NCI-H2171 treated with DMSO at 0.1 percent for 48 hours (cell line): ENCODE data around the gene CHCHD3.

ENCODE experiments used
- DNase-seq: peaks from one replicate; lab custom pipeline; 2025; lab: John Stamatoyannopoulos, UW

CHCHD3 gene

GRCh38 chr7:132773527-132773956 lies 308.3 kb downstream of the CHCHD3 start:
- peak; percentile 2 for DNase-seq

- no peak for DNase-seq
Observed at GRCh38 chr7:132771301-132771730, 310.6 kb downstream of the CHCHD3 start.

GRCh38 chr7:132770055-132770454 lies 311.8 kb downstream of the CHCHD3 start:
- no peak for DNase-seq

GRCh38 chr7:132769280-132769679 lies 312.6 kb downstream of the CHCHD3 start:
- DNase-seq = no peak

DNA sequence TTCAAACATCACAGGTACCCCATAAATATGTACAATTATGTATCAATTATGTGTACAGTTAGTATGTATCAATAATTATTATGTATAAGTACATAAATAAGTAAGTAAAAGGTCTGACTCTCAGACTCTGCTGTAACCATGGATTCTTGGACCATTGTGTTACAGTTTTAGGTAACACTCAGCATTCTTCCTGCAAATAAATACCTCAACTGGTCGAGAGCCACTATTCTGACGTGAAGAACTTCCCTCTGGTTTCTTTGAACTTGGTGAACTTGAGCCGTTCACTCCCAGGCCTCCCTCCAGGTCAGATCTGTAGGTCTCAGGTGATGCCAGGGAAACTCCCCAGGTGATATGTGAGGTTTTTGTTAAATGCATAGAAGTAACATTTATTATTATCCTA lies 313.8 kb downstream of the CHCHD3 start:
- DNase-seq = no peak

- DNase-seq = no peak
Observed at GRCh38 chr7:132767378-132767777, 314.5 kb downstream of the CHCHD3 start.

DNA sequence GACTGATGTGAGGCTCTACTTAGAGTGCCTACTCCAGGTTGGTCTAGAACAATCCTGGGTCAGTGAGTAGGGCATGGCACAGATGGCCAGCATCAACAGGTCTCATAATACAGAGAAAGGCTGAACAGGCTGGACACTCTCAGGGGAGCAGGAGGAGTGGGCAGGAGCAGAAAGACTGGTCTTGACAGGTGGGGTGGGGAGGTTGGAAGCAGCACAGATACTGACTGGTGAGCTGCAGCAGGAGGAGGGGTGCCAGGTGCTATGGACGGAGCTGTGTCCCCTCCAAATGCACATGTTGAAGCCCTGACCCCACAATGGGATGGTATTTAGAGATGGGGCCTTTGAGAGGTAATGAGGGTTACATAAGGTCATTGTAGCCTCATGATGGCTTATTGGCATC lies 315.2 kb downstream of the CHCHD3 start:
- no peak for DNase-seq

GRCh38 chr7:132765861-132766260 lies 316.0 kb downstream of the CHCHD3 start:
- no peak for DNase-seq

DNA sequence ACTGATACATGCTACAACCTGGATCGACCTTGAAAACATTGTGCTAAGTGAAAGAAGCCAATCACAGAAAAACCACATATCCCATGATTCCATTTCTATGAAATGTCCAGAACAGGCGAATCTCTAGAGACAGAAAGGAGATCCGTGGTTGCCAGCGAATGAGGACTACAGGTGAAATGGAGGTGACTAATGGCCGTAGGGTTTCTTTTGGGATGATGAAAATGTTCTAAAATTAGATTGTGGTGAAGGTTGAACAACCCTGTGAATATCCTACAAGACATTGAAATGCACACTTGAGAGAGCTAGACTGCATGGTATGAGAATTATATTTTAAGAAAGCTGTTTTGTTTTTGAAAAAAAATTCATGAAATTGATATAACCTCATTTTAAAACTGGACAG lies 317.1 kb downstream of the CHCHD3 start:
- no peak for DNase-seq

DNA sequence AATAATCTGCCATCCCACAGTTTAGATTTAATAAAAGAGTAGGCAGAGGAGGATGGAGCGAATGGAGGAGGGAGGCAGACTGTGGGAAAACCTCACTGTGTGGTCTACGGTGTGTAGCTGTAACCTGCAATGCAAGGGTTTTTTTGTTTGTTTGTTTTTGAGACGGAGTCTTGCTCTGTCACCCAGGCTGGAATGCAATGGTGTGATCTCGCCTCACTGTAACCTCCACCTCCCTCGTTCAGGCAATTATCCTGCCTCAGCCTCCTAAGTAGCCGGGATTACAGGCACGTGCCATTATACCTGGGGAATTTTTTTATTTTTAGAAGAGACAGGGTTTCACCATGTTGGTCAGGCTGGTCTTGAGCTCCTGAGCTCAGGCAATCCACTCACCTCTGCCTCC lies 321.0 kb downstream of the CHCHD3 start:
- DNase-seq = no peak

GRCh38 chr7:132760244-132760623 lies 321.7 kb downstream of the CHCHD3 start:
- DNase-seq = no peak

DNA sequence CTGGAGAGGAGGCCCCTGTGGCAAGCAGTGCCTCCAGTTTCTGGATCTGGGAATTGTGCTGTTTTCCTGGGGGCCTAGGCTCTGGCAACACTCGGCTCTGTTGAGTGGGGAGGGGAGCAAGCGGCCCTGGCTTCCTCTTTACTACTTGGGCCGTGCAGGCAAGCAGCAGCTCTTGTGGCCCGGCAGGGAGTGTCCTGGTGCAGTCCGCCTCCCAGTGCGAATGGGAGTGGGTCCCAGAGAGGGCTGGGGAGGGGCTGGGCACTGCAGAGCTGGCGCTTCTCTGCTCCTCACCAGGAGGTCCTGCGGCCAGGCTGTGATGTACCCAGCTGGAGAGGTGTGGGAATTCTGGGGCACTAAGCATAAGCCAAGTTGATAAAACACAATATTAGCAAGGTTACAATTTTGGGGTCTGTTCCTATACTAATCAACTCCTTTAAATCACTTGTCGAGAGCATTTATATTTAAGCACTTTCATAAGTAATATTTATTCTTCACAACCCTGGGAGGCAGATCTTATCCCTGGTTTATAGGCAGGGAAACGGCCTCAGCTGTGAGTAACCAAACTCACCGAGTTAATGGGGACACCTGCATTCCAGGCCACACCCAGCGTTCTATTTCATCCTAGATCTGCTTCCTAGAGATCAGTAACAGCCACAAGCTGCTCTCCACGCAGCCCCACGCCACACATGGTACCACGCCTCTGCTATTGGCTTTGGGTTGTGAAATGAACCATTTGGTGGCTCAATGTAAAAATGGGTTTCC lies 322.2 kb downstream of the CHCHD3 start:
- DNase-seq = no peak

DNA sequence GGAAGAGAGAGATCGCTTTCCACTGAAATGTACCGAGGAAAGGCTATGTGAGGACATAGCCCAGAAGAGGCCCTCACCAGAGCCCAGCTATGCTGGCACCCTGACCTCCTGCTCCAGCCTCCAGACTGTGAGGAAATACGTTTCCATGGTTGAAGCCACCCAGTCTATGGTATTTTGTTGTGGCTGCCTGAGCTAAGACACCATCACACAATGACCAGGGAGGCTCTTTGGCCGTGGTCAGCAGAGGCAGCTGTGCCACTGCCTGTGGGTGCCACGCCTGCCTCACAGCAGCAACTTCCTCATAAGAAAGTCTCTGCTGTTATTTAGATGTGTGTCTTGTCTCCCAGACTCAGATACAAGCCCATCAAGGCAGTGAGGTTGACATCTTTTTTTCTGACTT lies 322.9 kb downstream of the CHCHD3 start:
- DNase-seq = no peak

GRCh38 chr7:132757783-132758182 lies 324.1 kb downstream of the CHCHD3 start:
- no peak for DNase-seq

DNA sequence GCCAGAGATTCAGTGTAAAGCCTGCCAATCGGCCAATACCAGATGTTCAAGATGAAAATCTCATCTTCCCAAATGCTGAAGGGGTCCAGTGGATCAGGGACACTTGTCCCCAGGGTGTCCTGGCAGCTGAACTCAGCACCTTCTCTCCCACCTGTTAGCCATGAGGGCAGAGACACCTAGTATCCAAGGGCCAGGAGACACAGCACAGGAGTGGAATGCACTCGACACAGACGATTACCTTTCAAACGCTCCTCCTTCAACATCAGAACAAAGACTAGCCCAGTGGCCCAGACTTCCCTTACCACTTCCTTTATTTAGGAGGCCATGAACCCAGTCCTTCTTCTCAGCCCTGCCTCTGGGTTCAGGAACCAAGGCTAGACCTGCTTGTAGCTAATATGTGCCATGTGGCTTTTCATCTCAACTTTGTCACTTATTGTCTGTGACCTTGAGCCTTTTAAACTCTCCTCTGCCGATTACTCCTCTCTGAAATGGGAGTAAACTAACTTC lies 325.4 kb downstream of the CHCHD3 start:
- no peak for DNase-seq

- no peak for DNase-seq
Observed at GRCh38 chr7:132755538-132756483, 326.1 kb downstream of the CHCHD3 start.

DNA sequence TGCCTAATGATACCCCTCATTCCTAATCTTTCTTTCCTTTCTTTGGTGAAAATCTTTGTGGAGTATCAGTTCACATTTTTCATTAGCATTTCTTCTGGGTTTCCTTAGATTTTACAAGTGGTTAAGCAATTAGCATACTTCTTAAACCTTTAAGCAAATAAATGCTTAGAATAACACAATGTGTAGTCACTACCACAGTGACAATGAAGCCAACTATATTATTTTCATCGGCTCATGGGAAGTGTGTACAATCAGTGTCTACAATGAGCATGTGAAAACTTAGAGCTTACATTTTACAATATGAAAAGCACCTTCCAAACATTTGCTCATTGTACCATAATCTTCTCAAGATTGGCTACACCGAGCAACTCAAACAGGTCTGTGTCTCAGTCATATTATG lies 329.5 kb downstream of the CHCHD3 start:
- DNase-seq = no peak

GRCh38 chr7:132751244-132751647 lies 330.6 kb downstream of the CHCHD3 start:
- DNase-seq = no peak

DNA sequence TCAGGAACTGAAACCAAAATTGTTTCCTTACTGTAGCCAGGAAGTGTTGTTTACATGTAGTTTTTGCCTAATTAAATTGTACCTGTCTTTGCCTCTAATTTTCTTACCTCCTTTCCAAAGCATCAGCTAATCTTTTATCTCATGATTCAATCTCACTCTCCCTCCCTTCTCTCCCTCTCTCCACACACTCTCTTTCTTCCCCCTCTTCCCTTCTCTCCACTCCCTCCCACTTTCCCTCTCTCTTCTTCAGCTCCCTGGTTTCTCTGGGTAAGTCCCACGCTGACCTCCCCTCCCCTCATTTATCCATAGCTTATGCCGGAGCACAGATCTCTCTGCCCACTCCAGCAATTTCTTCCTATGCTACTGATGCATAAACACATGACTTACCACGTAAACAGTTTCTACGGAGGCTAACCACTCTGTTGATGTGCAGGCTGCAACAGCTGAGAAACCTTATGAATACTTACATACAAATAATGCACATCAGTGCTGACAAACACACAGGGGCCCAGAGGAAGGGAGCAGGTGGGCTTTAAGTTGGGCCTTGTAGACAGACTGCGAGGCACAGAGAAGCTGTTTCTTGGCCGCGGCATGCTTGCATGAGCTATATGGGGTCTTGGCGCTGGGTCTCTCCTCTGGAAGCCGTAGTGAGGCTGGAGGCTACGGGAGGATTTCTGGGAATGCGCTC lies 331.2 kb downstream of the CHCHD3 start:
- DNase-seq = no peak

GRCh38 chr7:132750096-132750495 lies 331.8 kb downstream of the CHCHD3 start:
- no peak for DNase-seq

- no peak for DNase-seq
Observed at GRCh38 chr7:132745510-132745909, 336.4 kb downstream of the CHCHD3 start.

- no peak for DNase-seq
Observed at GRCh38 chr7:132743974-132744373, 337.9 kb downstream of the CHCHD3 start.
